Right atrium auricular region (tissue), 2 donors: ENCODE data around the gene SLC37A4. TPM values are rescaled to one million over a fixed set of nuclear protein-coding genes. Genes with fewer than 3 reads are reported as not detected.
A peak's percentile ranks its signal among the peaks of the same experiment; 100 is the strongest.
"Not testable (repeated sequence)": the region's sequence is repeated elsewhere in the genome, so short reads cannot be mapped to it uniquely, and the experiment has no call there.

Experiments used
- DNase-seq: peaks from one replicate; pipeline ENCODE4 v3.0.0-alpha.2; 2019; ENCODE audit warnings: low spot score
- H3K27ac ChIP-seq, 2 donors: fragments of 200-600 bp; sonication (generic); 1 replicate in 1 of 2; 2 replicates in 1 of 2; pipeline ENCODE4 v1.5.1; 2016 to 2019
- H3K27me3 ChIP-seq, 2 donors: fragments of 200-600 bp; sonication (generic); one replicate each; pipeline versions ENCODE4 v1.5.1 to v1.6.0; 2017 to 2019
- H3K36me3 ChIP-seq: fragments of 200-600 bp; sonication (generic); one replicate; pipeline ENCODE4 v1.5.1; 2016
- H3K4me1 ChIP-seq, 2 donors: fragments of 200-600 bp; sonication (generic); one replicate each; pipeline versions ENCODE4 v1.5.1 to v1.6.0; 2017 to 2019
- H3K4me3 ChIP-seq, 2 donors: fragments of 200-600 bp; sonication (generic); 1 replicate in 1 of 2; 2 replicates in 1 of 2; pipeline ENCODE4 v1.5.1; 2017 to 2019; ENCODE audit warnings: mild to moderate bottlenecking in 1 of 2, moderate library complexity in 1 of 2
- H3K9me3 ChIP-seq, 2 donors: fragments of 200-600 bp; sonication (generic); one replicate each; pipeline ENCODE4 v1.5.1; 2019
- CTCF ChIP-seq, 2 donors: fragments of 200-600 bp; sonication (generic); IDR thresholded peaks; one replicate each; pipeline ENCODE4 v1.5.1; 2019; ENCODE audit warnings: antibody characterized with exemption in 2 of 2
- total RNA-seq, 2 donors: library from RNA; depleted of rRNA; stranded (reverse); fragments of >200 nt; gene quantifications; one replicate each; pipeline ENCODE4 v1.1.0, GENCODE V29; 2016

The SLC37A4 gene
- total RNA-seq, 2 donors from 2014 or later, result 8.2 to 11.1 TPM

DNA sequence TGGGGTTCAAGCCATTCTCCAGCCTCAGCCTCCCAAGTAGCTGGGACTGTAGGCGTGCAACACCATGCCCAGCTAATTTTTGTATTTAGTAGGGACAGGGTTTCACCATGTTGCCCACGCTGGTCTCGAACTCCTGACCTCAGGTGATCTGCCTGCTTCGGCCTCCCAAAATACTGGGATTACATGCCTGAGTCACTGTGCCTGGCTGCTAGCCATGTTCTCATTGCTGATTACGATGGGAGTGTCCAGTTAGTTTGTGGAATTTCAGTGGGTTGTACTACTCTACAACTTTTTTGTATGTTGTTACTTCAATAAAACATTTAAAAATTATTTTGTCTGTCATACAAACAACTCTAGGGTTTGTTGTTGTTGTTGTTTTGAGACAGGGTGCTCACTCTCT, 32.1 kb upstream of the SLC37A4 start:
- H3K9me3 ChIP-seq, result no peaks in the 10 kb centered on the region
- peaks cover 0 to 29% of the 10 kb centered on the region in 2 donors for H3K4me1 ChIP-seq
- no peak overlapping the region for H3K27ac ChIP-seq
- peak; percentile 76 for DNase-seq
- TF ChIP-seq CTCF (IDR thresholded peaks at IDR 0.05), result no peak
- no peak overlapping the region for H3K4me3 ChIP-seq
- H3K27me3 ChIP-seq, result no peaks in the 10 kb centered on the region
- no peaks in the 10 kb centered on the region for H3K36me3 ChIP-seq

GRCh38 chr11:119061256-119061655, 30.6 kb upstream of the SLC37A4 start:
- TF ChIP-seq CTCF (IDR thresholded peaks at IDR 0.05), result no peak
- Histone ChIP-seq H3K4me1 (peaks cover 0 to 25% of the 10 kb centered on the region in 2 donors), H3K9me3 (no peaks in the 10 kb centered on the region), H3K36me3 (no peaks in the 10 kb centered on the region), H3K27me3 (no peaks in the 10 kb centered on the region), H3K4me3 (no peak overlapping the region), H3K27ac (no peak overlapping the region)
- DNase-seq, result no peak

- not testable (repeated sequence) for H3K27me3 ChIP-seq, H3K27ac ChIP-seq, H3K9me3 ChIP-seq, H3K4me3 ChIP-seq, DNase-seq
- peaks cover 0 to 29% of the 10 kb centered on the region in 2 donors for H3K4me1 ChIP-seq
- peaks cover 11% of the 10 kb centered on the region for H3K36me3 ChIP-seq
Observed at GRCh38 chr11:119059128-119059527, 28.5 kb upstream of the SLC37A4 start.

- Histone ChIP-seq H3K4me1 (peaks cover 0 to 20% of the 10 kb centered on the region in 2 donors), H3K27me3 (no peaks in the 10 kb centered on the region), H3K36me3 (peaks cover 30% of the 10 kb centered on the region), H3K27ac (peak within 1 kb of the TSS; percentile 85 to 89), H3K9me3 (no peaks in the 10 kb centered on the region), H3K4me3 (peak within 1 kb of the TSS; percentile 78 to 90)
- TF ChIP-seq CTCF (IDR thresholded peaks at IDR 0.05), result no peak
- DNase-seq, result peak; percentile 99
Observed at GRCh38 chr11:119057000-119057769, 26.5 kb upstream of the SLC37A4 start, which contains the start of gene HYOU1. Gene HYOU1 (minus strand): TSS chr11:119057205. CDS start chr11:119056160, 1,045 bp downstream.

DNA sequence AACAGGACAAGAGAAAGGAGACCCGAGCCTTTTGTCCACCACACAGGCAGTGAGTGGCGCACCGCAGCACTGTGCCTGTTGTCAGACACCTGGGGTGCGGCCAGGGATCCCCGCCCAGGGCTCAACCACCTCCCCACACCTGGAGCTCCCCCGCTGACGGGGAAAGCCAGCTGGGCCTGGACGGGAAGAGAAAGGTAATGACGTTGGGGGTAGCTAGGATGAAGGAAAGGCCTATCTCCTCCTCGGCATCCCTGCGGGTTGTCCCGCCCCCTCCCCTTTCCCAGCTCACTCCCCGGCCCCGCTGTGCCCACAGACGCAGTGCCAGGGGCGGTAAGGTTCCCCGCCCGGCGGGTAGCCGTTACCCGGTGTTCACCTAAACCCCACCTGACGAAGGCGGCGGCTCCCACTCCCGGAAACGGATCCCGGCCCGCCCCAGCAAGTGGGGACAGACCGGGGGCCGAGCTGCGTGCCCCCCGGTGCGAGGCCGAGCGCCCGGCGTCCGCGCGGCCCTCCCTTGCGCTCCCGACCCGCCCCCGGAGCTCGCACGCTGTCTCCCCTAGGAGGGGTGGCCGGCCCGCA, 25.8 kb upstream of the SLC37A4 start:
- H3K4me1 ChIP-seq, result peaks cover 0 to 20% of the 10 kb centered on the region in 2 donors
- H3K36me3 ChIP-seq, result peaks cover 37% of the 10 kb centered on the region

More for the DNA sequence above, 25.8 kb upstream of the SLC37A4 start:
- Histone ChIP-seq H3K9me3 (no peaks in the 10 kb centered on the region), H3K27me3 (no peaks in the 10 kb centered on the region), H3K4me3 (peak overlapping the region; percentile 78 to 90), H3K27ac (peak overlapping the region; percentile 85 to 86)
- no peak for TF ChIP-seq CTCF (IDR thresholded peaks at IDR 0.05)
- no peak for DNase-seq
